ENCODE data around the gene SNN. TPM values are rescaled to one million over a fixed set of nuclear protein-coding genes. Genes with fewer than 3 reads are reported as not detected.

SNN gene
- total and polyA plus RNA-seq, 2 of the 4 experiments (the other 2 are of a cell fraction): 10.0 to 13.0 TPM

- no peak for TF ChIP-seq RFX5 (IDR thresholded peaks at IDR 0.05; ENCODE audit: low read depth, low read length)
Measured at GRCh38 chr16:11658896-11659708, 9.2 kb upstream of the SNN start (continued).

- in situ Hi-C loops (cut with MboI; ENCODE audit: low sequenced_read_pairs): no loop called here
- TF ChIP-seq BHLHE40 (IDR thresholded peaks at IDR 0.05; ENCODE audit: low read depth, low read length) (no peak), NFE2L2 (IDR thresholded peaks at IDR 0.05; ENCODE audit: low read depth, low read length) (no peak), CTCF (conservative IDR thresholded peaks at IDR 0.05; ENCODE audit: low read depth, low read length) (no peak), POLR2A (IDR thresholded peaks at IDR 0.05; ENCODE audit: low read depth, low read length) (no peak), USF2 (IDR thresholded peaks at IDR 0.05; ENCODE audit: low read depth, low read length) (no peak), MAZ (IDR thresholded peaks at IDR 0.05; ENCODE audit: borderline replicate concordance, low read depth, low read length) (no peak), CEBPB (IDR thresholded peaks at IDR 0.05; ENCODE audit: low read depth, low read length) (no peak), FOS (IDR thresholded peaks at IDR 0.05; ENCODE audit: low read depth, low read length) (no peak), CHD1 (IDR thresholded peaks at IDR 0.05; ENCODE audit: low read depth, low read length) (no peak), MAFK (IDR thresholded peaks at IDR 0.05; ENCODE audit: low read depth, low read length) (no peak), RFX5 (IDR thresholded peaks at IDR 0.05; ENCODE audit: low read depth, low read length) (no peak), RCOR1 (IDR thresholded peaks at IDR 0.05; ENCODE audit: insufficient replicate concordance, low read length) (no peak), ELK1 (IDR thresholded peaks at IDR 0.05; ENCODE audit: borderline replicate concordance, low read depth, low read length) (no peak)
Measured at GRCh38 chr16:11660565-11660964, 7.7 kb upstream of the SNN start.

More at GRCh38 chr16:11660565-11660964, 7.7 kb upstream of the SNN start:
- H3K36me3 ChIP-seq (ENCODE audit: control insufficient read depth, insufficient read depth, low read length): no peaks in the 10 kb centered on the region
- H3K56ac ChIP-seq (ENCODE audit: extremely low read depth, insufficient read depth, low read length): no peak overlapping the region
- no peak overlapping the region for H4K91ac ChIP-seq (ENCODE audit: insufficient read depth, low read depth, low read length)
- H3K27me3 ChIP-seq (ENCODE audit: control insufficient read depth, insufficient read depth, low read length): peaks cover 8% of the 10 kb centered on the region; the same call in 1 of the 2 replicates
- no peak overlapping the region for H4K8ac ChIP-seq (ENCODE audit: low read depth in 2 of 2, low read length in 2 of 2)
- no peak overlapping the region for H3K4ac ChIP-seq (ENCODE audit: low read depth, low read length)
- no peaks in the 10 kb centered on the region for H3K79me1 ChIP-seq (ENCODE audit: low read depth in 1 of 2, low read length in 2 of 2)
- ChIA-PET CTCF (no interaction called here), POLR2A (ENCODE audit: unreplicated experiment) (no interaction called here)
- no peak overlapping the region for H2AK5ac ChIP-seq (ENCODE audit: low read depth, low read length)
- no peak overlapping the region for H3K14ac ChIP-seq (replicated peaks; ENCODE audit: low read depth, low read length)
- H3K9me3 ChIP-seq (ENCODE audit: control insufficient read depth, insufficient read depth, low read length): no peaks in the 10 kb centered on the region
- no peak overlapping the region for H2BK15ac ChIP-seq (ENCODE audit: low read depth, low read length)
- no peaks in the 10 kb centered on the region for H3K9me1 ChIP-seq (ENCODE audit: insufficient read depth, low read length)
- ATAC-seq (ENCODE audit: low read depth) (no peak), DNase-seq (no peak)
- intact Hi-C loops (cut with micrococcal nuclease) (no loop called here), dilution Hi-C loops (cut with HindIII; ENCODE audit: low sequenced_read_pairs, unreplicated experiment) (no loop called here)
- no peak overlapping the region for H2BK5ac ChIP-seq (ENCODE audit: low read depth, low read length, poor library complexity, severe bottlenecking)
- no peak overlapping the region for H3K4me3 ChIP-seq (ENCODE audit: insufficient read depth, low read depth, low read length)
- H2BK120ac ChIP-seq (ENCODE audit: low read depth, low read length): no peak overlapping the region
- no peak overlapping the region for H2AFZ ChIP-seq (replicated peaks; ENCODE audit: low read length, poor library complexity)
- H3K23ac ChIP-seq (ENCODE audit: low read depth, low read length): no peak overlapping the region
- 93% methylated on average over 3 of the region's 12 CpGs; no CpG with 5 or more reads in 1 of the 2 experiments for WGBS, 2 experiments (ENCODE audit: extremely low coverage in 2 of 2, insufficient read length in 1 of 2)
- no peak overlapping the region for H2BK20ac ChIP-seq (ENCODE audit: low read depth, low read length)
- H3K4me2 ChIP-seq (ENCODE audit: low read depth, low read length): no peak overlapping the region
- BruUV-seq (replicated peaks): no TSS peak
- H4K5ac ChIP-seq (ENCODE audit: low read depth, low read length): no peak overlapping the region
- H3K4me1 ChIP-seq (ENCODE audit: control insufficient read depth, insufficient read depth, low read length): no peaks in the 10 kb centered on the region
- H3K27ac ChIP-seq (ENCODE audit: insufficient read depth, low read length): no peak overlapping the region
- no peak overlapping the region for H3K9ac ChIP-seq (ENCODE audit: low read depth, low read length)
- no peak overlapping the region for H3K18ac ChIP-seq (ENCODE audit: low read depth, low read length)
- H4K20me1 ChIP-seq (ENCODE audit: insufficient read depth, low read length): no peaks in the 10 kb centered on the region
- no peak overlapping the region for H2AK9ac ChIP-seq (replicated peaks; ENCODE audit: low read depth, low read length, poor library complexity)
